WTC11 (cell line): Measurements from ENCODE around the gene CSK. TPM values are rescaled to one million over a fixed set of nuclear protein-coding genes. Genes with fewer than 3 reads are reported as not detected.

Experiments used
- ATAC-seq: fragments of 200-7000 bp; cut with Tn5 transposase; 2 replicates; pipeline ENCODE4 v1.10.0; 2021; ENCODE audit warnings: mild to moderate bottlenecking, moderate library complexity
- CTCF ChIA-PET: fragments of 300-600 bp; sonication (Branson Sonifier 250); formaldehyde crosslinking; loops from one replicate; lab custom pipeline; 2021; ENCODE audit warnings: antibody characterized with exemption; lab: Charles Lee
- POLR2A ChIA-PET: fragments of 350-600 bp; sonication (Branson Sonifier 250); formaldehyde crosslinking; loops from one replicate; lab custom pipeline; 2021; ENCODE audit warnings: antibody characterized with exemption; lab: Charles Lee
- DNase-seq: peaks from one replicate; pipeline ENCODE4 v3.0.0; 2021; ENCODE audit warnings: low spot score
- H3K27ac Mint-ChIP-seq: 2 replicates; pipeline ENCODE4 v1.8.0; 2021; ENCODE audit warnings: mixed read lengths
- H3K27me3 Mint-ChIP-seq: 2 replicates; pipeline ENCODE4 v1.8.0; 2021; ENCODE audit warnings: low read depth, mild to moderate bottlenecking, moderate library complexity, mixed read lengths
- H3K36me3 Mint-ChIP-seq: 2 replicates; pipeline ENCODE4 v1.8.0; 2021; ENCODE audit warnings: mixed read lengths
- H3K4me1 Mint-ChIP-seq: 2 replicates; pipeline ENCODE4 v1.8.0; 2022; ENCODE audit warnings: mixed read lengths
- H3K4me3 Mint-ChIP-seq: 2 replicates; pipeline ENCODE4 v1.8.0; 2021; ENCODE audit warnings: mild to moderate bottlenecking, moderate library complexity, mixed read lengths
- H3K9me3 Mint-ChIP-seq: 2 replicates; pipeline ENCODE4 v1.8.0; 2021; ENCODE audit warnings: mixed read lengths
- AR ChIP-seq: fragments of 250-450 bp; sonication (Bioruptor Pico); IDR thresholded peaks from 2 replicates; pipeline ENCODE4 v1.9.0; 2021; ENCODE audit warnings: mild to moderate bottlenecking
- EMX1 ChIP-seq: fragments of 250-450 bp; sonication (Bioruptor Pico); IDR thresholded peaks from 2 replicates; pipeline ENCODE4 v1.8.0; 2021; ENCODE audit warnings: mild to moderate bottlenecking
- FOXJ3 ChIP-seq: sonication (generic); formaldehyde crosslinking; IDR thresholded peaks from 2 replicates; pipeline ENCODE4 v1.9.0; 2021; ENCODE audit warnings: missing genetic modification reagents, mild to moderate bottlenecking, borderline replicate concordance
- GRHL2 ChIP-seq: fragments of 250-450 bp; sonication (Bioruptor Pico); IDR thresholded peaks from 2 replicates; pipeline ENCODE4 v1.8.0; 2022; ENCODE audit warnings: mild to moderate bottlenecking, moderate library complexity; ENCODE audit not compliant: insufficient replicate concordance, severe bottlenecking
- IRF1 ChIP-seq: sonication (generic); formaldehyde crosslinking; IDR thresholded peaks from 2 replicates; pipeline ENCODE4 v1.8.0; 2023; ENCODE audit warnings: missing genetic modification reagents
- NR1H2 ChIP-seq: sonication (generic); formaldehyde crosslinking; IDR thresholded peaks from 2 replicates; pipeline ENCODE4 v1.9.0; 2021; ENCODE audit warnings: mild to moderate bottlenecking, moderate library complexity, missing genetic modification reagents
- PRRX2 ChIP-seq: fragments of 250-450 bp; sonication (Bioruptor Pico); IDR thresholded peaks from 2 replicates; pipeline ENCODE4 v1.8.0; 2021; ENCODE audit warnings: mild to moderate bottlenecking
- RORB ChIP-seq: fragments of 250-450 bp; sonication (Bioruptor Pico); IDR thresholded peaks from 2 replicates; pipeline ENCODE4 v1.9.0; 2021; ENCODE audit warnings: mild to moderate bottlenecking
- SMAD3 ChIP-seq: sonication (generic); formaldehyde crosslinking; IDR thresholded peaks from 2 replicates; pipeline ENCODE4 v1.8.0; 2022; ENCODE audit warnings: missing genetic modification reagents, mild to moderate bottlenecking, borderline replicate concordance
- SOX15 ChIP-seq: fragments of 250-450 bp; sonication (Bioruptor Pico); IDR thresholded peaks from 2 replicates; pipeline ENCODE4 v1.9.0; 2021; ENCODE audit warnings: mild to moderate bottlenecking
- SP1 ChIP-seq: sonication (generic); formaldehyde crosslinking; conservative IDR thresholded peaks from 2 replicates; pipeline ENCODE4 v1.8.1; 2022; ENCODE audit warnings: missing genetic modification reagents
- TP53 ChIP-seq: sonication (generic); formaldehyde crosslinking; IDR thresholded peaks from 2 replicates; pipeline ENCODE4 v1.8.1; 2023; ENCODE audit warnings: mild to moderate bottlenecking, missing genetic modification reagents
- ZNF219 ChIP-seq: sonication (generic); formaldehyde crosslinking; IDR thresholded peaks from 2 replicates; pipeline ENCODE4 v1.8.0; 2023; ENCODE audit warnings: missing genetic modification reagents, mild to moderate bottlenecking, borderline replicate concordance
- ZNF317 ChIP-seq: sonication (generic); formaldehyde crosslinking; IDR thresholded peaks from 2 replicates; pipeline ENCODE4 v1.8.1; 2023; ENCODE audit warnings: low read depth, mild to moderate bottlenecking, moderate library complexity, missing genetic modification reagents, borderline replicate concordance
- ZNF423 ChIP-seq: fragments of 250-450 bp; sonication (Bioruptor Pico); IDR thresholded peaks from 2 replicates; pipeline ENCODE4 v2.1.2; 2022; ENCODE audit warnings: mild to moderate bottlenecking, moderate library complexity
- ZNF671 ChIP-seq: fragments of 250-450 bp; sonication (Bioruptor Pico); IDR thresholded peaks from 2 replicates; pipeline ENCODE4 v1.8.0; 2021; ENCODE audit warnings: mild to moderate bottlenecking
- total RNA-seq: library from RNA; stranded (reverse); gene quantifications from 3 replicates; pipeline ENCODE4 v1.2.3, GENCODE V29; 2021
- TF ChIP-seq, protein P1 (sequence below): sonication (generic); formaldehyde crosslinking; IDR thresholded peaks from 2 replicates; pipeline ENCODE4 v1.8.1; 2023; ENCODE audit warnings: mild to moderate bottlenecking, moderate library complexity, missing genetic modification reagents
- TF ChIP-seq, protein P2 (sequence below): sonication (generic); formaldehyde crosslinking; IDR thresholded peaks from 2 replicates; pipeline ENCODE4 v1.8.0; 2022; ENCODE audit warnings: mild to moderate bottlenecking, missing genetic modification reagents
- TF ChIP-seq, protein P3 (sequence below): fragments of 250-450 bp; sonication (Bioruptor Pico); IDR thresholded peaks from 2 replicates; pipeline ENCODE4 v1.9.0; 2021; ENCODE audit warnings: mild to moderate bottlenecking, borderline replicate concordance
- TF ChIP-seq, protein P4 (sequence below): sonication (generic); formaldehyde crosslinking; IDR thresholded peaks from 2 replicates; pipeline ENCODE4 v1.8.1; 2023; ENCODE audit warnings: mild to moderate bottlenecking, missing genetic modification reagents
- TF ChIP-seq, protein P5 (sequence below): fragments of 250-450 bp; sonication (Bioruptor Pico); IDR thresholded peaks from 2 replicates; pipeline ENCODE4 v1.9.0; 2021; ENCODE audit warnings: moderate library complexity, mild to moderate bottlenecking, inconsistent platforms, borderline replicate concordance

The CSK gene
- total RNA-seq, 1 experiment from 2014 or later: 55.1 TPM

DNA sequence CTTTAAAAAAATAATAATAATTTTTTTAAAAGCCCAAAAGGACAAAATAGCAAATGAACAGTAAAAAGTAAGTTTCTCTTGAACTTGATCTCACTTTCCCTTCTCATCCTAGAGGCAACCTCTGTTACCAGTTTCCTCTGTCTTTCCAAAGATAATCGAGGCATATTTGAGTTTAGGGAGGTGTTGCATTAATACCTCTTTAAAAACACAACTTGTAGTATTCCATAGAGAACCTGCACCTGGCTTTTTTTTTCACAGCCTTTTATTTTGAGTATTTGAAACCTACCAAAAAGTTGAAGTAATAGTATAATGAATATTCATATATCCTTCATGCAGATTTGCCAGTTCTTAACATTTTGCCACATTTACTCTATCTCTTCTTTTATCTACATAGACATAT, 9.1 kb downstream of the CSK start:
- ATAC-seq (no peak), DNase-seq (no peak)
- ChIA-PET CTCF (interaction anchor here (2.6 to 14.8 kb wide), 2 partner anchors 8 to 17 kb away, joined by 11 to 360 read pairs; no protein-coding TSS in a partner anchor), POLR2A (no interaction called here)
- H3K36me3 Mint-ChIP-seq: no peaks in the 10 kb centered on the region
- no peak overlapping the region for H3K4me3 Mint-ChIP-seq
- TF ChIP-seq, protein P1, sequence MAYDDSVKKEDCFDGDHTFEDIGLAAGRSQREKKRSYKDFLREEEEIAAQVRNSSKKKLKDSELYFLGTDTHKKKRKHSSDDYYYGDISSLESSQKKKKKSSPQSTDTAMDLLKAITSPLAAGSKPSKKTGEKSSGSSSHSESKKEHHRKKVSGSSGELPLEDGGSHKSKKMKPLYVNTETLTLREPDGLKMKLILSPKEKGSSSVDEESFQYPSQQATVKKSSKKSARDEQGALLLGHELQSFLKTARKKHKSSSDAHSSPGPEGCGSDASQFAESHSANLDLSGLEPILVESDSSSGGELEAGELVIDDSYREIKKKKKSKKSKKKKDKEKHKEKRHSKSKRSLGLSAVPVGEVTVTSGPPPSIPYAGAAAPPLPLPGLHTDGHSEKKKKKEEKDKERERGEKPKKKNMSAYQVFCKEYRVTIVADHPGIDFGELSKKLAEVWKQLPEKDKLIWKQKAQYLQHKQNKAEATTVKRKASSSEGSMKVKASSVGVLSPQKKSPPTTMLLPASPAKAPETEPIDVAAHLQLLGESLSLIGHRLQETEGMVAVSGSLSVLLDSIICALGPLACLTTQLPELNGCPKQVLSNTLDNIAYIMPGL (CRISPR knock-in tag): no peak
- TF ChIP-seq AR (no peak), SP1 (CRISPR knock-in tag) (no peak)
- H3K27ac Mint-ChIP-seq: no peak overlapping the region
- H3K4me1 Mint-ChIP-seq: peaks cover 41% of the 10 kb centered on the region
- H3K27me3 Mint-ChIP-seq: no peaks in the 10 kb centered on the region; the same call in 1 of the 2 replicates
- no peaks in the 10 kb centered on the region for H3K9me3 Mint-ChIP-seq

GRCh38 chr15:74791667-74792066, 9.8 kb downstream of the CSK start:
- TF ChIP-seq, protein P2, sequence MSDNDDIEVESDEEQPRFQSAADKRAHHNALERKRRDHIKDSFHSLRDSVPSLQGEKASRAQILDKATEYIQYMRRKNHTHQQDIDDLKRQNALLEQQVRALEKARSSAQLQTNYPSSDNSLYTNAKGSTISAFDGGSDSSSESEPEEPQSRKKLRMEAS: no peak
- no peak for TF ChIP-seq ZNF317 (CRISPR knock-in tag)
- no peak for TF ChIP-seq SMAD3 (CRISPR knock-in tag)
- TF ChIP-seq PRRX2 (CRISPR knock-in tag): no peak
- TF ChIP-seq EMX1 (CRISPR knock-in tag): no peak
- TF ChIP-seq, protein P3, sequence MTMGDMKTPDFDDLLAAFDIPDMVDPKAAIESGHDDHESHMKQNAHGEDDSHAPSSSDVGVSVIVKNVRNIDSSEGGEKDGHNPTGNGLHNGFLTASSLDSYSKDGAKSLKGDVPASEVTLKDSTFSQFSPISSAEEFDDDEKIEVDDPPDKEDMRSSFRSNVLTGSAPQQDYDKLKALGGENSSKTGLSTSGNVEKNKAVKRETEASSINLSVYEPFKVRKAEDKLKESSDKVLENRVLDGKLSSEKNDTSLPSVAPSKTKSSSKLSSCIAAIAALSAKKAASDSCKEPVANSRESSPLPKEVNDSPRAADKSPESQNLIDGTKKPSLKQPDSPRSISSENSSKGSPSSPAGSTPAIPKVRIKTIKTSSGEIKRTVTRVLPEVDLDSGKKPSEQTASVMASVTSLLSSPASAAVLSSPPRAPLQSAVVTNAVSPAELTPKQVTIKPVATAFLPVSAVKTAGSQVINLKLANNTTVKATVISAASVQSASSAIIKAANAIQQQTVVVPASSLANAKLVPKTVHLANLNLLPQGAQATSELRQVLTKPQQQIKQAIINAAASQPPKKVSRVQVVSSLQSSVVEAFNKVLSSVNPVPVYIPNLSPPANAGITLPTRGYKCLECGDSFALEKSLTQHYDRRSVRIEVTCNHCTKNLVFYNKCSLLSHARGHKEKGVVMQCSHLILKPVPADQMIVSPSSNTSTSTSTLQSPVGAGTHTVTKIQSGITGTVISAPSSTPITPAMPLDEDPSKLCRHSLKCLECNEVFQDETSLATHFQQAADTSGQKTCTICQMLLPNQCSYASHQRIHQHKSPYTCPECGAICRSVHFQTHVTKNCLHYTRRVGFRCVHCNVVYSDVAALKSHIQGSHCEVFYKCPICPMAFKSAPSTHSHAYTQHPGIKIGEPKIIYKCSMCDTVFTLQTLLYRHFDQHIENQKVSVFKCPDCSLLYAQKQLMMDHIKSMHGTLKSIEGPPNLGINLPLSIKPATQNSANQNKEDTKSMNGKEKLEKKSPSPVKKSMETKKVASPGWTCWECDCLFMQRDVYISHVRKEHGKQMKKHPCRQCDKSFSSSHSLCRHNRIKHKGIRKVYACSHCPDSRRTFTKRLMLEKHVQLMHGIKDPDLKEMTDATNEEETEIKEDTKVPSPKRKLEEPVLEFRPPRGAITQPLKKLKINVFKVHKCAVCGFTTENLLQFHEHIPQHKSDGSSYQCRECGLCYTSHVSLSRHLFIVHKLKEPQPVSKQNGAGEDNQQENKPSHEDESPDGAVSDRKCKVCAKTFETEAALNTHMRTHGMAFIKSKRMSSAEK: no peak
- TF ChIP-seq, protein P4, sequence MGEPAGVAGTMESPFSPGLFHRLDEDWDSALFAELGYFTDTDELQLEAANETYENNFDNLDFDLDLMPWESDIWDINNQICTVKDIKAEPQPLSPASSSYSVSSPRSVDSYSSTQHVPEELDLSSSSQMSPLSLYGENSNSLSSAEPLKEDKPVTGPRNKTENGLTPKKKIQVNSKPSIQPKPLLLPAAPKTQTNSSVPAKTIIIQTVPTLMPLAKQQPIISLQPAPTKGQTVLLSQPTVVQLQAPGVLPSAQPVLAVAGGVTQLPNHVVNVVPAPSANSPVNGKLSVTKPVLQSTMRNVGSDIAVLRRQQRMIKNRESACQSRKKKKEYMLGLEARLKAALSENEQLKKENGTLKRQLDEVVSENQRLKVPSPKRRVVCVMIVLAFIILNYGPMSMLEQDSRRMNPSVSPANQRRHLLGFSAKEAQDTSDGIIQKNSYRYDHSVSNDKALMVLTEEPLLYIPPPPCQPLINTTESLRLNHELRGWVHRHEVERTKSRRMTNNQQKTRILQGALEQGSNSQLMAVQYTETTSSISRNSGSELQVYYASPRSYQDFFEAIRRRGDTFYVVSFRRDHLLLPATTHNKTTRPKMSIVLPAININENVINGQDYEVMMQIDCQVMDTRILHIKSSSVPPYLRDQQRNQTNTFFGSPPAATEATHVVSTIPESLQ (CRISPR knock-in tag): no peak
- no peak for TF ChIP-seq GRHL2 (CRISPR knock-in tag)
- no peak for TF ChIP-seq ZNF219 (CRISPR knock-in tag)
- TF ChIP-seq ZNF671 (CRISPR knock-in tag): no peak
- no peak for TF ChIP-seq NR1H2 (CRISPR knock-in tag)
- TF ChIP-seq ZNF423 (CRISPR knock-in tag): no peak
- TF ChIP-seq, protein P5, sequence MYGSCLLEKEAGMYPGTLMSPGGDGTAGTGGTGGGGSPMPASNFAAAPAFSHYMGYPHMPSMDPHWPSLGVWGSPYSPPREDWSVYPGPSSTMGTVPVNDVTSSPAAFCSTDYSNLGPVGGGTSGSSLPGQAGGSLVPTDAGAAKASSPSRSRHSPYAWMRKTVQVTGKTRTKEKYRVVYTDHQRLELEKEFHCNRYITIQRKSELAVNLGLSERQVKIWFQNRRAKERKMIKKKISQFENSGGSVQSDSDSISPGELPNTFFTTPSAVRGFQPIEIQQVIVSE: no peak
- no peak for TF ChIP-seq SOX15 (CRISPR knock-in tag)
- no peak for TF ChIP-seq TP53 (CRISPR knock-in tag)
- TF ChIP-seq RORB (CRISPR knock-in tag): no peak
- TF ChIP-seq FOXJ3 (CRISPR knock-in tag): no peak
- no peak for TF ChIP-seq IRF1
- ChIA-PET CTCF (interaction anchor here (1.3 to 3.7 kb wide), 6 partner anchors 8 to 30 kb away, joined by 3 to 79 read pairs (median 11); partner anchors contain the start of gene CSK), POLR2A (no interaction called here)
- Mint-ChIP-seq H3K36me3 (no peaks in the 10 kb centered on the region), H3K4me3 (no peak overlapping the region), H3K27me3 (no peaks in the 10 kb centered on the region; the same call in 1 of the 2 replicates), H3K27ac (no peak overlapping the region), H3K9me3 (no peaks in the 10 kb centered on the region), H3K4me1 (peaks cover 41% of the 10 kb centered on the region)
- no peak for DNase-seq
- ATAC-seq: no peak
